HL-60 (cell line): Measurements from ENCODE around the gene LRRC8D.

Experiments
- DNase-seq, 2 experiments: peaks; one replicate each; pipeline ENCODE4 v3.0.0-alpha.2; 2010 to 2020; ENCODE audit warnings: low read depth in 1 of 2, low spot score in 1 of 2
- H3K27ac ChIP-seq: fragments of 250-450 bp; sonication (Bioruptor Pico); replicated peaks from 2 replicates; pipeline ENCODE4 v1.5.1; 2020; ENCODE audit warnings: mild to moderate bottlenecking, moderate library complexity
- H3K27me3 ChIP-seq: fragments of 250-450 bp; sonication (Bioruptor Pico); 2 replicates; pipeline ENCODE4 v1.5.1; 2021; ENCODE audit warnings: mild to moderate bottlenecking, moderate library complexity; ENCODE audit not compliant: insufficient read depth, poor library complexity, severe bottlenecking
- H3K4me3 ChIP-seq: replicated peaks from 2 replicates; pipeline ENCODE4 v1.5.1; 2011; ENCODE audit warnings: mild to moderate bottlenecking, control low read depth, low read length; ENCODE audit not compliant: insufficient read depth
- CTCF ChIP-seq: IDR thresholded peaks from one replicate; pipeline ENCODE4 v1.5.1; 2011; ENCODE audit warnings: low read length, control low read depth, inconsistent platforms; ENCODE audit not compliant: insufficient read depth
- GABPA ChIP-seq: IDR thresholded peaks from 2 replicates; pipeline ENCODE4 v1.6.1; 2012; ENCODE audit warnings: low read depth
- POLR2AphosphoS5 ChIP-seq: IDR thresholded peaks from 2 replicates; pipeline ENCODE4 v1.6.1; 2012; ENCODE audit warnings: low read depth
- REST ChIP-seq: IDR thresholded peaks from 2 replicates; pipeline ENCODE4 v1.6.1; 2012; ENCODE audit warnings: low read depth; ENCODE audit not compliant: insufficient replicate concordance
- SPI1 ChIP-seq: IDR thresholded peaks from 2 replicates; pipeline ENCODE4 v1.6.1; 2012; ENCODE audit warnings: low read depth, mild to moderate bottlenecking, borderline replicate concordance

Gene LRRC8D

GRCh38 chr1:89866568-89866967 is 45.7 kb downstream of the LRRC8D start:
- Histone ChIP-seq H3K4me3 (no peak overlapping the region), H3K27ac (no peak overlapping the region), H3K27me3 (no peaks in the 10 kb centered on the region)
- no peak for DNase-seq
- no peak for TF ChIP-seq SPI1
- TF ChIP-seq GABPA = no peak
- no peak for TF ChIP-seq POLR2AphosphoS5
- no peak for TF ChIP-seq CTCF
- no peak for TF ChIP-seq REST

- TF ChIP-seq CTCF (no peak), SPI1 (no peak), POLR2AphosphoS5 (no peak), GABPA (no peak), REST (no peak)
- DNase-seq = no peak
- H3K4me3 ChIP-seq = no peak overlapping the region
- H3K27me3 ChIP-seq = no peaks in the 10 kb centered on the region
- H3K27ac ChIP-seq = no peak overlapping the region
Measured at GRCh38 chr1:89870998-89871397, 50.2 kb downstream of the LRRC8D start.

GRCh38 chr1:89871768-89872473 is 51.1 kb downstream of the LRRC8D start:
- Histone ChIP-seq H3K27me3 (no peaks in the 10 kb centered on the region), H3K27ac (no peak overlapping the region), H3K4me3 (no peak overlapping the region)
- TF ChIP-seq SPI1 = no peak
- no peak for DNase-seq

GRCh38 chr1:89872567-89872966 is 51.7 kb downstream of the LRRC8D start:
- no peak for DNase-seq
- Histone ChIP-seq H3K27me3 (no peaks in the 10 kb centered on the region), H3K27ac (no peak overlapping the region), H3K4me3 (no peak overlapping the region)
- TF ChIP-seq CTCF (no peak), SPI1 (no peak), REST (no peak), GABPA (no peak), POLR2AphosphoS5 (no peak)
